NT2/D1 (cell line): ENCODE measurements around the gene TRAPPC2L.

ENCODE experiments used
- DNase-seq: peaks from one replicate; pipeline ENCODE4 v3.0.0-alpha.2; 2011; ENCODE audit warnings: low read depth, low spot score
- H3K27me3 ChIP-seq: 2 replicates; pipeline ENCODE4 v1.6.0; 2011; ENCODE audit warnings: mild to moderate bottlenecking; ENCODE audit not compliant: insufficient read length, insufficient read depth
- H3K36me3 ChIP-seq: 2 replicates; pipeline ENCODE4 v1.6.1; 2011; ENCODE audit warnings: mild to moderate bottlenecking, low read length, mixed read lengths; ENCODE audit not compliant: insufficient read depth, insufficient read length
- H3K4me1 ChIP-seq: 2 replicates; pipeline ENCODE4 v1.5.1; 2011; ENCODE audit not compliant: insufficient read depth, insufficient read length
- H3K4me3 ChIP-seq: 2 replicates; pipeline ENCODE4 v1.5.1; 2011; ENCODE audit warnings: low read depth; ENCODE audit not compliant: insufficient read length
- H3K9ac ChIP-seq: 2 replicates; pipeline ENCODE4 v1.6.0; 2011; ENCODE audit warnings: low read depth; ENCODE audit not compliant: insufficient read length
- H3K9me3 ChIP-seq: 2 replicates; pipeline ENCODE4 v1.5.1; 2011; ENCODE audit warnings: mild to moderate bottlenecking, low read length; ENCODE audit not compliant: insufficient read depth
- SUZ12 ChIP-seq: IDR thresholded peaks from 2 replicates; pipeline ENCODE4 v1.6.1; 2011; ENCODE audit not compliant: insufficient read length, insufficient read depth; ENCODE audit errors: extremely low read depth
- YY1 ChIP-seq: IDR thresholded peaks from 2 replicates; pipeline ENCODE4 v1.6.1; 2011; ENCODE audit not compliant: insufficient read length, insufficient read depth
- ZNF274 ChIP-seq: IDR thresholded peaks from 2 replicates; pipeline ENCODE4 v1.6.1; 2011; ENCODE audit warnings: mild to moderate bottlenecking, low read depth, low read length

TRAPPC2L gene

GRCh38 chr16:88827727-88828126, 29.2 kb upstream of the TRAPPC2L start:
- Histone ChIP-seq H3K36me3 (peaks cover 42% of the 10 kb centered on the region), H3K4me3 (no peak overlapping the region), H3K9ac (no peak overlapping the region), H3K9me3 (no peaks in the 10 kb centered on the region), H3K4me1 (peaks cover 6% of the 10 kb centered on the region), H3K27me3 (no peaks in the 10 kb centered on the region)
- TF ChIP-seq ZNF274: no peak
- no peak for TF ChIP-seq SUZ12
- TF ChIP-seq YY1: no peak
- DNase-seq: no peak

DNA sequence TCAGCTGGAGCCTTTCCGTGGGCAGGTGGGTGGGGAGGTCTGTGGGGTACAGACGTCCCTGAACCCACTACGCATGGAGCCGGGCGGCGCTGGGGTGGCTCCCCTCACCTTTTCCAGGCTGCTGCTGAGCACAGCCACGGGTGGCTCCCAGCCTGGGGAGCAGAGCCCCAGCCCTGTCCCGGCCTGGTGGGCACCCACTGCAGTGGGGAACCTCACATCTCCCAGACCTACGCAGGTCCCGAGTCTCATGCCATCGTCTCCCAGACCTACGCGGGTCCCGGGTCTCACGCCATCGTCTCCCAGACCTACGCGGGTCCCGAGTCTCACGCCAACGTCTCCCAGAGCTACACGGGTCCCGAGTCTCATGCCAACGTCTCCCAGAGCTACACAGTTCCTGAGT, 28.2 kb upstream of the TRAPPC2L start:
- DNase-seq: no peak
- H3K9me3 ChIP-seq: no peaks in the 10 kb centered on the region
- no peaks in the 10 kb centered on the region for H3K27me3 ChIP-seq
- peaks cover 36% of the 10 kb centered on the region for H3K36me3 ChIP-seq
- H3K9ac ChIP-seq: no peak overlapping the region
- H3K4me1 ChIP-seq: peaks cover 6% of the 10 kb centered on the region
- no peak for TF ChIP-seq YY1
- no peak for TF ChIP-seq SUZ12
- no peak for TF ChIP-seq ZNF274
- no peak overlapping the region for H3K4me3 ChIP-seq

GRCh38 chr16:88830258-88830657, 26.7 kb upstream of the TRAPPC2L start:
- Histone ChIP-seq H3K4me1 (peaks cover 6% of the 10 kb centered on the region), H3K36me3 (peaks cover 37% of the 10 kb centered on the region), H3K27me3 (no peaks in the 10 kb centered on the region), H3K9me3 (no peaks in the 10 kb centered on the region), H3K4me3 (no peak overlapping the region), H3K9ac (no peak overlapping the region)
- TF ChIP-seq SUZ12 (no peak), YY1 (no peak), ZNF274 (no peak)
- DNase-seq: no peak

- no peaks in the 10 kb centered on the region for H3K27me3 ChIP-seq
- H3K4me3 ChIP-seq: no peak overlapping the region
- no peak for DNase-seq
- peaks cover 6% of the 10 kb centered on the region for H3K4me1 ChIP-seq
- H3K9me3 ChIP-seq: no peaks in the 10 kb centered on the region
- H3K36me3 ChIP-seq: peaks cover 38% of the 10 kb centered on the region
- TF ChIP-seq SUZ12 (no peak), YY1 (no peak), ZNF274 (no peak)
- no peak overlapping the region for H3K9ac ChIP-seq
Measured at GRCh38 chr16:88830783-88831182, 26.1 kb upstream of the TRAPPC2L start.

GRCh38 chr16:88831838-88832237, 25.1 kb upstream of the TRAPPC2L start:
- DNase-seq: no peak
- no peaks in the 10 kb centered on the region for H3K27me3 ChIP-seq
- no peak overlapping the region for H3K9ac ChIP-seq

DNA sequence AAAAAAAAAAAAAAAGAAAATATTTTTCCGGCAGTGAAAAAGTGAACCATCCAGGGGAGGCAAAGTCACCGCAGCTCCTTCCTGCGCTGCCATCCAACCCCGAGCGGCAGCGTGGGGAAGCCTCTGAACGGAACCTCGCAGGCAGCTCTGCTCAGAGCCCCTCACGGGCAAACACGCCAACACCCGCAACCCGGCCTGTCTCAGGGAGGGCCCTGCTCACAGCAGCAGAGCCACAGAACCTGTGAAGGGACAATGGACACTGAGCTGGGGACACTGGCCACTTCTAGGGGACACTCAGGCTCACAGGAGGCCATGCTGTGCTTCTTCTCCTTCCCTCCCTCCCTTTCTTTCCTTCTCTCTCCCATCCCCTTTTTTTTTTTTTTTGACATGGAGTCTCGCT, 23.8 kb upstream of the TRAPPC2L start:
- Histone ChIP-seq H3K9ac (no peak overlapping the region), H3K4me3 (no peak overlapping the region), H3K27me3 (no peaks in the 10 kb centered on the region), H3K4me1 (peaks cover 6% of the 10 kb centered on the region), H3K36me3 (peaks cover 44% of the 10 kb centered on the region), H3K9me3 (no peaks in the 10 kb centered on the region)
- TF ChIP-seq YY1 (no peak), ZNF274 (no peak), SUZ12 (no peak)
- DNase-seq: no peak

More at GRCh38 chr16:88831838-88832237, 25.1 kb upstream of the TRAPPC2L start:
- Histone ChIP-seq H3K36me3 (peaks cover 37% of the 10 kb centered on the region), H3K9me3 (no peaks in the 10 kb centered on the region), H3K4me1 (peaks cover 6% of the 10 kb centered on the region), H3K4me3 (no peak overlapping the region)
- TF ChIP-seq SUZ12: no peak
- TF ChIP-seq ZNF274: no peak
- TF ChIP-seq YY1: no peak

DNA sequence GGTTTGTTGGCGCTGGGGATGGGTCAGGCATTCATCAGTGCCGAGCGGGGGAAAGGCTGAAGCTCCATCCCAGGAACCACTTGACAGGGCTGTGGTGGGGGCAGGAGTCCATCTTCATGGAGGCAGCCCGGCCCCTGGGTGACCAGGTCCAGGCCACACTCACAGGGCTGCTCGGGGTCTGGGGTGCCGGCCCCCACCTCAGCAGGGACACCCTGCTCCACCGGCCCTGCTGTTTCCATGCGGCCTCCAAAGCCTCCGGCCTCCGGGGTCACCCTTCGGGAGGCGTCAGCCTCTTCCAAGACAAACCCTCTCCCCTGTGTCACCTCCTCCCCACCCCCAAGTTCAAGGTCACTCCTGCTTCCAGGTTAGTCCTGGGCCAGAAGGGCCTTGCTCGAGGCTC, 22.3 kb upstream of the TRAPPC2L start:
- DNase-seq: no peak
- TF ChIP-seq SUZ12 (no peak), ZNF274 (no peak), YY1 (no peak)
- H3K9ac ChIP-seq: no peak overlapping the region
- peaks cover 14% of the 10 kb centered on the region; the same call in 1 of the 2 replicates for H3K9me3 ChIP-seq
- no peak overlapping the region for H3K4me3 ChIP-seq
- H3K36me3 ChIP-seq: peaks cover 60% of the 10 kb centered on the region
- H3K27me3 ChIP-seq: no peaks in the 10 kb centered on the region
- peaks cover 6% of the 10 kb centered on the region for H3K4me1 ChIP-seq
